ENCODE data around the gene LARP1.

The LARP1 gene

DNA sequence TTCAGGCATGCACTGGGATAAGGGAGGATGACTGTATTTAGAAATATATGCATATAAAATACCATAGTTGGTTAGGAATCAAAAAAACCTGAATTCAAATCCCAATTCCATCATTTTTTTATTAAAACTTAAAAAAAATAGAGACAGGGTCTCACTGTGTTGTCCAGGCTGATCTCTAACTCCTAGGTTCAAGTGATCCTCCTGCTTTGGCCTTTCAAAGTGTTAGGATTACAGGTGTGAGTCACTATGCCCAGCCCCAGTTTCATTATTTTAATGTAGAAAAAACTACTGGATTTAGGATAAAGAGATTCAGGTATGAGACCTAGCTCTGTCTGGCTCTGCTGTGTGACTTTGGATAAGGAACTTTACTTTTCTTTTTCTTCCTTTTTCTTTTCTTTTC is 3.3 kb upstream of the LARP1 start:
- H3K4me3 ChIP-seq (ENCODE audit: low read depth, low read length) = no peak overlapping the region
- TF ChIP-seq CTCF (IDR thresholded peaks at IDR 0.05; ENCODE audit: borderline replicate concordance, insufficient read depth, low read depth, low read length) = no peak

DNA sequence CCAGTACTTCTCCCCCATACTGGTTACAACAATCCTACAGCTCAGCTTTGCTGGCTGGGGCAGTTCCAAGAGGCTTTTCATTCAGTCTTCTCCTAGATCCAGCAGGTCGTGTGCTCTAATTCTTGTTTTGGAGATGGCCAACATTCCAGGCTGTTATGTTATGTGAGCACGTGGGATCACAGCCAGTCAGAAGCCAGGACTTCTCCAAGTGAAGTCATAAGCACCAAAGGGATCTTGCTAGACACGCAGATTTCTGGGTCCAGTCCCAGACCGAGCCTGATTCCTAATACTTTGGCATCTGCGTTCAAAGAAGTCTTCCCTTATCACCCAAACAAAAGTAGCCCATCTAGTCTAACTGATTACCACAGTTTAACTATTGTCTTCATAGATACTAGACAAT is 1.4 kb upstream of the LARP1 start:
- H3K4me3 ChIP-seq (ENCODE audit: low read depth, low read length) = peak overlapping the region; percentile 66
- TF ChIP-seq CTCF (IDR thresholded peaks at IDR 0.05; ENCODE audit: borderline replicate concordance, insufficient read depth, low read depth, low read length) = no peak

GRCh38 chr5:154754460-154755360 is 467 bp upstream of the LARP1 start:
- H3K4me3 ChIP-seq (ENCODE audit: low read depth, low read length) = peak overlapping the region; percentile 94
- TF ChIP-seq CTCF (IDR thresholded peaks at IDR 0.05; ENCODE audit: borderline replicate concordance, insufficient read depth, low read depth, low read length) = peak; percentile 58

GRCh38 chr5:154756009-154756867 is 1.1 kb downstream of the LARP1 start:
- no peak for TF ChIP-seq CTCF (IDR thresholded peaks at IDR 0.05; ENCODE audit: borderline replicate concordance, insufficient read depth, low read depth, low read length)

GRCh38 chr5:154756868-154757813 is 2.0 kb downstream of the LARP1 start:
- peak overlapping the region; percentile 94 for H3K4me3 ChIP-seq (ENCODE audit: low read depth, low read length)
- TF ChIP-seq CTCF (IDR thresholded peaks at IDR 0.05; ENCODE audit: borderline replicate concordance, insufficient read depth, low read depth, low read length) = 0 out of 2 replicates have a peak, but pooled peaks have one; percentile 1

More at GRCh38 chr5:154756009-154756867, 1.1 kb downstream of the LARP1 start:
- peak overlapping the region; percentile 94 for H3K4me3 ChIP-seq (ENCODE audit: low read depth, low read length)

- TF ChIP-seq CTCF (IDR thresholded peaks at IDR 0.05; ENCODE audit: borderline replicate concordance, insufficient read depth, low read depth, low read length) = no peak
- H3K4me3 ChIP-seq (ENCODE audit: low read depth, low read length) = peak overlapping the region; percentile 23
Observed at GRCh38 chr5:154757814-154758406, 2.7 kb downstream of the LARP1 start.

Measured in GM12875 (cell line).